WTC11 (cell line): ENCODE data around the gene TMEM41B.

Experiments
- CREB1 ChIP-seq: sonication (generic); formaldehyde crosslinking; IDR thresholded peaks from 2 replicates; pipeline ENCODE4 v1.8.0; 2023; ENCODE audit warnings: mild to moderate bottlenecking, missing genetic modification reagents
- CTCF ChIP-seq: fragments of 200-600 bp; IDR thresholded peaks from 2 replicates; pipeline ENCODE4 v1.8.0; 2022; ENCODE audit warnings: antibody characterized with exemption
- ELF4 ChIP-seq: sonication (generic); formaldehyde crosslinking; IDR thresholded peaks from 2 replicates; pipeline ENCODE4 v1.8.1; 2022; ENCODE audit warnings: low read depth, mild to moderate bottlenecking, moderate library complexity, missing genetic modification reagents
- GABPB1 ChIP-seq: sonication (generic); formaldehyde crosslinking; IDR thresholded peaks from 2 replicates; pipeline ENCODE4 v1.8.1; 2023; ENCODE audit warnings: mild to moderate bottlenecking, missing genetic modification reagents
- IRF2 ChIP-seq: sonication (generic); formaldehyde crosslinking; IDR thresholded peaks from 2 replicates; pipeline ENCODE4 v1.8.0; 2022; ENCODE audit warnings: low read depth, missing genetic modification reagents, borderline replicate concordance
- JUN ChIP-seq: sonication (generic); formaldehyde crosslinking; IDR thresholded peaks from 2 replicates; pipeline ENCODE4 v1.8.0; 2023; ENCODE audit warnings: mild to moderate bottlenecking, missing genetic modification reagents
- SP1 ChIP-seq: sonication (generic); formaldehyde crosslinking; conservative IDR thresholded peaks from 2 replicates; pipeline ENCODE4 v1.8.1; 2022; ENCODE audit warnings: missing genetic modification reagents
- TEAD4 ChIP-seq: sonication (generic); formaldehyde crosslinking; IDR thresholded peaks from 2 replicates; pipeline ENCODE4 v1.8.0; 2022; ENCODE audit warnings: mild to moderate bottlenecking, missing genetic modification reagents
- USF2 ChIP-seq: sonication (generic); formaldehyde crosslinking; IDR thresholded peaks from 2 replicates; pipeline ENCODE4 v1.8.1; 2023; ENCODE audit warnings: mild to moderate bottlenecking, missing genetic modification reagents, moderate library complexity
- ZNF532 ChIP-seq: fragments of 250-450 bp; sonication (Bioruptor Pico); IDR thresholded peaks from 2 replicates; pipeline ENCODE4 v1.9.0; 2021; ENCODE audit warnings: mild to moderate bottlenecking, borderline replicate concordance
- ZNF671 ChIP-seq: fragments of 250-450 bp; sonication (Bioruptor Pico); IDR thresholded peaks from 2 replicates; pipeline ENCODE4 v1.8.0; 2021; ENCODE audit warnings: mild to moderate bottlenecking

- TF ChIP-seq IRF2 (CRISPR knock-in tag): no peak
- TF ChIP-seq CTCF: no peak
- no peak for TF ChIP-seq SP1
- TF ChIP-seq USF2 (CRISPR knock-in tag): no peak
- TF ChIP-seq ELF4 (CRISPR knock-in tag): no peak
- TF ChIP-seq CREB1 (CRISPR knock-in tag): no peak
- no peak for TF ChIP-seq GABPB1
- no peak for TF ChIP-seq JUN (CRISPR knock-in tag)
- no peak for TF ChIP-seq TEAD4
- TF ChIP-seq ZNF671 (CRISPR knock-in tag): no peak
- TF ChIP-seq ZNF532: no peak
Measured at GRCh38 chr11:9264316-9265210, 49.8 kb downstream of the TMEM41B start.
